Measurements from ENCODE around the gene CEP192.

DNA sequence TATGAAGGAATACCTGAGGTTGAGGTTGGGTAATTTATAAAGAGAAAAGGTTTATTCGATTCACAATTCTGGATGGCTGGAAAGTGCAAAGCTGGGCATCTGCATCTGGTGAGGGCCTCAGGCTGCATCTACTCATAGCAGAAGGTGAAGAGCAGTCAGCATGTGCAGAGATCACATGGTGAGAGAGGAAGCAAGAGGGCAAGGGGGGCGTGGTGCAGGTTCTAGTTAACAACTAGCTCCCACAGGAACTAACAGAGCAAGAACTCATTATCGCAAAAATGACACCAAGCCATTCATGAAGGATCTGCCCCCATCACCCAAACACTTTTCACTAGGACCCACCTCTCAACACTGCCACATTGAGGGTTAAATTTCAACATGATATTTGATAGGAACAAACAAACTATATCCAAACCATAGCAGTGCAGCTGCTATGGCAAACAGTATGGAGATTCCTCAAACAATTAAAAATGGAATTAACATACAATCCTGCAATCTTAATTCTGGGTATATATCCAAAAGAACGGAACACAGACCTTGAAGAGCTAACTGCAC lies 154.6 kb downstream of the CEP192 start:
- TF ChIP-seq POLR2A (IDR thresholded peaks at IDR 0.05; ENCODE audit: low read depth, low read length) (no peak), TAF1 (IDR thresholded peaks at IDR 0.05; ENCODE audit: borderline replicate concordance, low read depth, low read length) (no peak)
